GM19372 (cell line): ENCODE measurements around the gene WNT9A.

ENCODE experiments used
- ATAC-seq: cut with Tn5 transposase; IDR thresholded peaks from one replicate; pipeline ENCODE4 v1.9.1; 2021; ENCODE audit warnings: mild to moderate bottlenecking, low read depth, moderate library complexity; ENCODE audit not compliant: unreplicated experiment

Gene WNT9A

GRCh38 chr1:227954163-227954850 lies 6.6 kb upstream of the WNT9A start:
- no peak for ATAC-seq

- ATAC-seq, result no peak
Observed at GRCh38 chr1:227953022-227953412, 5.3 kb upstream of the WNT9A start.

GRCh38 chr1:227952374-227953021 lies 4.8 kb upstream of the WNT9A start:
- no peak for ATAC-seq

- ATAC-seq, result no peak
Observed at GRCh38 chr1:227951624-227952373, 4.1 kb upstream of the WNT9A start.

- no peak for ATAC-seq
Observed at GRCh38 chr1:227950735-227951346, 3.1 kb upstream of the WNT9A start.

GRCh38 chr1:227949954-227950734 lies 2.4 kb upstream of the WNT9A start:
- no peak for ATAC-seq

- ATAC-seq, result no peak
Observed at GRCh38 chr1:227949341-227949921, 1.7 kb upstream of the WNT9A start.

- no peak for ATAC-seq
Observed at GRCh38 chr1:227948493-227949260, 945 bp upstream of the WNT9A start.

- peak; percentile 16 for ATAC-seq
Observed at GRCh38 chr1:227947386-227947675, 401 bp downstream of the WNT9A start.

GRCh38 chr1:227946624-227947385 lies 927 bp downstream of the WNT9A start:
- peak; percentile 55 for ATAC-seq

- peak; percentile 4 for ATAC-seq
Observed at GRCh38 chr1:227945891-227946623, 1.7 kb downstream of the WNT9A start.

- ATAC-seq, result no peak
Observed at GRCh38 chr1:227944931-227945890, 2.5 kb downstream of the WNT9A start.

GRCh38 chr1:227944090-227944930 lies 3.4 kb downstream of the WNT9A start:
- ATAC-seq, result no peak

- ATAC-seq, result no peak
Observed at GRCh38 chr1:227943381-227944089, 4.2 kb downstream of the WNT9A start.

GRCh38 chr1:227942716-227943261 lies 4.9 kb downstream of the WNT9A start:
- ATAC-seq, result no peak
